ENCODE data around the gene TMEM266. TPM values are rescaled to one million over a fixed set of nuclear protein-coding genes. Genes with fewer than 3 reads are reported as not detected.

TMEM266 gene
- polyA plus RNA-seq, 3 donors: not detected

DNA sequence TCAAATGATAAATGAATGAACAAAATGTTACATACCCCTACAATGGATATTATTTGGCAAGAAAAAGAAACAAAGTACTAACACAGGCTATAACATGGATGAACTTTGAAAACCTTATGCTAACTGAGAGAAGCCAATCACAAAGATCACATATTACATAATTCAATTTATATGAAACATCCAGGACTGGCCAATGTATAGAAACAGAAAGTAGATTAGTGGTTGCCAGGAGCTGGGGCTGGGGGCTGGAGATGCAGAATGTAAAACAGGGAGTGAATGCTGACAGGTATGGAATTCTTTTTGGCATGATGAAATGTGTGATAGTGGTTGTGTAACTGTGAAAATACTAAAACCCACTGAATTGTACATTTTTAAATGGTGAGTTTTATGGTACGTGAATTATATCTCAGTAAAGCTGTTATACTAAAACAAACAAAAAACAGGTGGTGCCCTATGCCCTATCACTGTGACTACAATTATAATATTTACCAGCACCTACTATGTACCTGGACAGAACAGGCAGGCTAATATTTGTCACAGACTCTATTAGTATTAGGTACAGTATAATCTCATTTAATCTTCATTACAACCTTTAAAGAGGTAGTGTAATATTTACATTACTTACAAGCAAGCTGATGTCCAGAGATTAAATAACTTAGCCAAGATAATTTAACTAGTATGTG is 161.4 kb downstream of the TMEM266 start:
- Histone ChIP-seq H3K4me1 (ENCODE audit: control insufficient read depth in 1 of 2, insufficient read depth in 2 of 2, low read length in 2 of 2) (no peaks in the 10 kb centered on the region), H3K79me2 (ENCODE audit: insufficient read depth, low read length) (no peaks in the 10 kb centered on the region), H3K9ac (ENCODE audit: insufficient read depth, low read length, poor library complexity, severe bottlenecking) (no peak overlapping the region), H3K27ac (ENCODE audit: low read depth in 1 of 2, low read length in 2 of 2) (no peak overlapping the region), H4K20me1 (ENCODE audit: insufficient read depth, low read length) (peaks cover 14% of the 10 kb centered on the region), H3K9me3 (replicated peaks in 1 of 2; ENCODE audit: control insufficient read depth in 1 of 2, insufficient read depth in 1 of 2, low read length in 2 of 2) (no peaks in the 10 kb centered on the region), H2AFZ (ENCODE audit: insufficient read depth, low read depth, low read length, poor library complexity, severe bottlenecking) (no peak overlapping the region), H3K36me3 (replicated peaks in 1 of 2; ENCODE audit: control insufficient read depth in 1 of 2, insufficient read depth in 2 of 2, low read length in 2 of 2) (peaks cover 29 to 79% of the 10 kb centered on the region in 2 donors), H3K27me3 (ENCODE audit: control insufficient read depth in 2 of 2, insufficient read depth in 2 of 2, low read length in 2 of 2) (no peaks in the 10 kb centered on the region), H3K4me2 (replicated peaks; ENCODE audit: extremely low read depth, low read length, poor library complexity, severe bottlenecking) (no peak overlapping the region), H3K4me3 (replicated peaks in 1 of 3; ENCODE audit: low read depth in 2 of 3, low read length in 3 of 3) (no peak overlapping the region)
- no peak for TF ChIP-seq CTCF (IDR thresholded peaks at IDR 0.05)
- intact Hi-C loops (cut with micrococcal nuclease): no loop called here
- Mint-ChIP-seq H3K27me3 (ENCODE audit: low read depth in 3 of 3) (no peaks in the 10 kb centered on the region), H3K4me3 (no peak overlapping the region), H3K9me3 (no peaks in the 10 kb centered on the region), H3K27ac (no peak overlapping the region), H3K4me1 (no peaks in the 10 kb centered on the region), H3K36me3 (peaks cover 60 to 79% of the 10 kb centered on the region in 2 donors)
- no peak for DNase-seq
- no CpG with 5 or more reads among the region's 1 CpG for WGBS (ENCODE audit: insufficient coverage)

DNA sequence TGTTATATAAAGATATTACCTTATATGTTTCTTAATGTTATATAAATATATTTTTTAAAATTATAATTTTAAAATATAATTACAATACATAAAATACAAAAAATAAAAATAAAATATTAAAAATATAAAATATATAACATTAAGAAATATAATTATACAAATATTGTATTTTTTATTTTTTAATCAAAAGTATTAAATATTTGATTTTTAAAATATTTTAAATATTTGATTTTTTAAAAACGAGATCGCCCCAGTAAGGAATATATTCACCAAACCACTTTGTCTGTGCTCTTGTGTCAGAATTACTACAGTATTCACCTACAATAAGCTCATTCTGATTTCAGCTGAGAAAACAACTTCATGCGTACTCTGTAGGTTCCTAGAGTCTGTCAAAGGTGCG is 162.4 kb downstream of the TMEM266 start:
- Mint-ChIP-seq H3K27me3 (ENCODE audit: low read depth in 3 of 3) (no peaks in the 10 kb centered on the region), H3K4me1 (no peaks in the 10 kb centered on the region), H3K36me3 (peaks cover 55 to 73% of the 10 kb centered on the region in 2 donors), H3K27ac (no peak overlapping the region), H3K9me3 (no peaks in the 10 kb centered on the region), H3K4me3 (no peak overlapping the region)
- no peaks in the 10 kb centered on the region for H3K4me1 ChIP-seq (ENCODE audit: control insufficient read depth in 1 of 2, insufficient read depth in 2 of 2, low read length in 2 of 2)
- no peaks in the 10 kb centered on the region for H3K79me2 ChIP-seq (ENCODE audit: insufficient read depth, low read length)
- no peak overlapping the region for H2AFZ ChIP-seq (ENCODE audit: insufficient read depth, low read depth, low read length, poor library complexity, severe bottlenecking)
- H3K27me3 ChIP-seq (ENCODE audit: control insufficient read depth in 2 of 2, insufficient read depth in 2 of 2, low read length in 2 of 2): no peaks in the 10 kb centered on the region
- no peaks in the 10 kb centered on the region for H3K9me3 ChIP-seq (replicated peaks in 1 of 2; ENCODE audit: control insufficient read depth in 1 of 2, insufficient read depth in 1 of 2, low read length in 2 of 2)
- no peak overlapping the region for H3K27ac ChIP-seq (ENCODE audit: low read depth in 1 of 2, low read length in 2 of 2)
- H3K36me3 ChIP-seq (replicated peaks in 1 of 2; ENCODE audit: control insufficient read depth in 1 of 2, insufficient read depth in 2 of 2, low read length in 2 of 2): peaks cover 29 to 73% of the 10 kb centered on the region in 2 donors
- 100% methylated on average over 2 of the region's 4 CpGs for WGBS (ENCODE audit: insufficient coverage)
- intact Hi-C loops (cut with micrococcal nuclease): no loop called here
- H3K4me2 ChIP-seq (replicated peaks; ENCODE audit: extremely low read depth, low read length, poor library complexity, severe bottlenecking): no peak overlapping the region
- no peak for DNase-seq
- H3K4me3 ChIP-seq (replicated peaks in 1 of 3; ENCODE audit: low read depth in 2 of 3, low read length in 3 of 3): no peak overlapping the region
- no peak for TF ChIP-seq CTCF (IDR thresholded peaks at IDR 0.05)
- H3K9ac ChIP-seq (ENCODE audit: insufficient read depth, low read length, poor library complexity, severe bottlenecking): no peak overlapping the region
- H4K20me1 ChIP-seq (ENCODE audit: insufficient read depth, low read length): peaks cover 14% of the 10 kb centered on the region

Data from CD14-positive monocyte (primary cell).